HepG2 (cell line): ENCODE results near the gene EI24. TPM values are rescaled to one million over a fixed set of nuclear protein-coding genes. Genes with fewer than 3 reads are reported as not detected.

Experiments used
- BRF2 ChIP-seq: sonication (generic); formaldehyde crosslinking; IDR thresholded peaks from 2 replicates; pipeline ENCODE4 v1.8.1; 2022; ENCODE audit warnings: mild to moderate bottlenecking, missing genetic modification reagents
- CHCHD3 ChIP-seq: sonication (generic); formaldehyde crosslinking; IDR thresholded peaks from 2 replicates; pipeline ENCODE4 v1.8.0; 2022; ENCODE audit warnings: mild to moderate bottlenecking, missing genetic modification reagents, moderate library complexity
- DMTF1 ChIP-seq: sonication (generic); formaldehyde crosslinking; IDR thresholded peaks from 2 replicates; pipeline ENCODE4 v1.4.0; 2020; ENCODE audit warnings: mild to moderate bottlenecking, missing genetic modification reagents
- ELF4 ChIP-seq: sonication (generic); formaldehyde crosslinking; IDR thresholded peaks from 2 replicates; pipeline ENCODE4 v1.5.0; 2020; ENCODE audit warnings: missing genetic modification reagents, mild to moderate bottlenecking, moderate library complexity, borderline replicate concordance
- HMG20A ChIP-seq: IDR thresholded peaks from 2 replicates; pipeline ENCODE4 v1.6.1; 2016; ENCODE audit warnings: borderline replicate concordance
- HNF4G ChIP-seq, 2 experiments: sonication (generic) in 1 of 2; formaldehyde crosslinking in 1 of 2; IDR thresholded peaks; 2 replicates each; pipeline versions ENCODE4 v1.4.0 to v1.6.1; 2011 to 2020; ENCODE audit warnings: borderline replicate concordance in 2 of 2, low read depth in 2 of 2, mild to moderate bottlenecking in 2 of 2, low read length in 1 of 2, missing genetic modification reagents in 1 of 2, moderate library complexity in 1 of 2
- HOXA5 ChIP-seq: sonication (generic); formaldehyde crosslinking; IDR thresholded peaks from 2 replicates; pipeline ENCODE4 v1.4.0; 2020; ENCODE audit warnings: missing genetic modification reagents
- HOXD1 ChIP-seq: sonication (generic); formaldehyde crosslinking; IDR thresholded peaks from 2 replicates; pipeline ENCODE4 v1.5.0; 2020; ENCODE audit warnings: missing genetic modification reagents
- IKZF4 ChIP-seq: sonication (generic); formaldehyde crosslinking; IDR thresholded peaks from 2 replicates; pipeline ENCODE4 v1.5.1; 2020; ENCODE audit warnings: borderline replicate concordance, mild to moderate bottlenecking, low read depth, missing genetic modification reagents; ENCODE audit errors: not compliant biosample characterization
- JUNB ChIP-seq: sonication (generic); formaldehyde crosslinking; IDR thresholded peaks from 2 replicates; pipeline ENCODE4 v1.8.0; 2022; ENCODE audit warnings: missing genetic modification reagents, mild to moderate bottlenecking, borderline replicate concordance
- KLF13 ChIP-seq: sonication (generic); formaldehyde crosslinking; IDR thresholded peaks from 2 replicates; pipeline ENCODE4 v1.4.0; 2020; ENCODE audit warnings: mild to moderate bottlenecking, missing genetic modification reagents
- MAX ChIP-seq: IDR thresholded peaks from 2 replicates; pipeline ENCODE4 v1.6.1; 2012; ENCODE audit warnings: inconsistent platforms
- MED1 ChIP-seq: sonication (generic); formaldehyde crosslinking; IDR thresholded peaks from 2 replicates; pipeline ENCODE4 v1.4.0; 2020; ENCODE audit warnings: missing genetic modification reagents
- NCOA5 ChIP-seq: sonication (generic); formaldehyde crosslinking; IDR thresholded peaks from 2 replicates; pipeline ENCODE4 v1.4.0; 2020; ENCODE audit warnings: missing genetic modification reagents
- NCOR1 ChIP-seq: fragments of 200-600 bp; sonication (generic); IDR thresholded peaks from 2 replicates; pipeline ENCODE4 v1.7.0; 2017; ENCODE audit warnings: antibody characterized with exemption, low read length, borderline replicate concordance
- RFXANK ChIP-seq: IDR thresholded peaks from 2 replicates; pipeline ENCODE4 v1.6.1; 2016
- TRIM24 ChIP-seq: sonication (generic); formaldehyde crosslinking; IDR thresholded peaks from 2 replicates; pipeline ENCODE4 v1.8.0; 2022; ENCODE audit warnings: mild to moderate bottlenecking, missing genetic modification reagents
- ZNF224 ChIP-seq: sonication (generic); formaldehyde crosslinking; IDR thresholded peaks from 2 replicates; pipeline ENCODE4 v1.5.0; 2020; ENCODE audit warnings: mild to moderate bottlenecking, missing genetic modification reagents
- ZNF24 ChIP-seq: fragments of 450-650 bp; IDR thresholded peaks from 2 replicates; pipeline ENCODE4 v1.6.1; 2017; ENCODE audit warnings: antibody characterized with exemption, mild to moderate bottlenecking
- ZNF496 ChIP-seq: sonication (generic); formaldehyde crosslinking; IDR thresholded peaks from 2 replicates; pipeline ENCODE4 v1.8.1; 2023; ENCODE audit warnings: mild to moderate bottlenecking, moderate library complexity, missing genetic modification reagents; ENCODE audit not compliant: insufficient replicate concordance
- ZNF510 ChIP-seq: sonication (generic); formaldehyde crosslinking; IDR thresholded peaks from 2 replicates; pipeline ENCODE4 v1.4.0; 2020; ENCODE audit warnings: low read depth, mild to moderate bottlenecking, missing genetic modification reagents
- ZNF547 ChIP-seq: sonication (generic); formaldehyde crosslinking; IDR thresholded peaks from 2 replicates; pipeline ENCODE4 v1.5.1; 2020; ENCODE audit warnings: mild to moderate bottlenecking, missing genetic modification reagents
- ZNF556 ChIP-seq: sonication (generic); formaldehyde crosslinking; IDR thresholded peaks from 2 replicates; pipeline ENCODE4 v1.4.0; 2020; ENCODE audit warnings: mild to moderate bottlenecking, missing genetic modification reagents, borderline replicate concordance
- ZNF766 ChIP-seq: sonication (generic); formaldehyde crosslinking; IDR thresholded peaks from 2 replicates; pipeline ENCODE4 v1.5.0; 2020; ENCODE audit warnings: missing genetic modification reagents, borderline replicate concordance
- ZSCAN9 ChIP-seq: IDR thresholded peaks from 2 replicates; pipeline ENCODE4 v1.6.1; 2016; ENCODE audit warnings: borderline replicate concordance
- polyA plus RNA-seq, 8 experiments: library from polyadenylated mRNA; depleted of rRNA in 3 of 8; stranded (reverse) in 7 of 8; unstranded in 1 of 8; fragments of >200 nt; fragmentation: Illumina TruSeq in 4 of 8; extraction: Trizol in 4 of 8; gene quantifications; 2 replicates each; pipeline versions ENCODE4 v1.2.1 to v1.2.3, GENCODE V29; 2011 to 2016; ENCODE audit warnings: low read depth in 4 of 8, missing spikeins in 1 of 8, mixed read lengths in 1 of 8; ENCODE audit not compliant: insufficient read depth in 1 of 8
- total RNA-seq, 5 experiments: library from RNA; depleted of rRNA; stranded (reverse); fragments of >200 nt; fragmentation: Illumina TruSeq; extraction: Trizol; gene quantifications; 2 replicates each; pipeline ENCODE4 v1.2.3, GENCODE V29; 2016; ENCODE audit warnings: low read depth in 1 of 5

EI24 gene
- total and polyA plus RNA-seq, 2 of the 13 experiments (the other 11 are each of a cell fraction or from before 2014, with no cell fraction given) = 84.7 to 126 TPM

- TF ChIP-seq HMG20A (no peak), CHCHD3 (CRISPR knock-in tag) (peak; percentile 83), TRIM24 (CRISPR knock-in tag) (no peak), HOXA5 (peak; percentile 94; the same call in 1 of the 2 replicates), HOXD1 (CRISPR knock-in tag) (peak; percentile 92), RFXANK (CRISPR knock-in tag) (no peak), ZNF766 (CRISPR knock-in tag) (peak; percentile 71; the same call in 1 of the 2 replicates), ZNF496 (CRISPR knock-in tag) (no peak), JUNB (CRISPR knock-in tag) (peak; percentile 84), ZNF224 (no peak; the same call in 1 of the 2 replicates), DMTF1 (peak; percentile 73; the same call in 1 of the 2 replicates), IKZF4 (CRISPR knock-in tag) (peak; percentile 81), ZNF547 (CRISPR knock-in tag) (peak; percentile 77), ELF4 (CRISPR knock-in tag) (no peak), ZSCAN9 (CRISPR knock-in tag) (peak; percentile 77; the same call in 1 of the 2 replicates), HNF4G (IDR thresholded peaks at IDR 0.05; ENCODE audit: borderline replicate concordance, low read depth, low read length) (no peak; the same call in 1 of the 2 replicates), HNF4G (CRISPR knock-in tag; IDR thresholded peaks at IDR 0.05; ENCODE audit: borderline replicate concordance, low read depth) (no peak), ZNF24 (no peak), MED1 (CRISPR knock-in tag) (no peak), ZNF556 (CRISPR knock-in tag) (peak; percentile 75), NCOR1 (no peak), NCOA5 (CRISPR knock-in tag) (peak; percentile 93; the same call in 1 of the 2 replicates), KLF13 (CRISPR knock-in tag) (no peak), MAX (peak; percentile 85), BRF2 (CRISPR knock-in tag) (no peak; the same call in none of the 2 replicates), ZNF510 (CRISPR knock-in tag) (peak; percentile 80; the same call in 1 of the 2 replicates)
Measured at GRCh38 chr11:125625630-125626287, 56.5 kb downstream of the EI24 start (continued).
